GM18519 (cell line): ENCODE results near the gene FAIM2.
A peak's percentile ranks its signal among the peaks of the same experiment; 100 is the strongest.

Experiments used
- ATAC-seq: cut with Tn5 transposase; IDR thresholded peaks from one replicate; pipeline ENCODE4 v1.9.1; 2021; ENCODE audit warnings: mild to moderate bottlenecking, moderate library complexity; ENCODE audit not compliant: unreplicated experiment, low FRiP score

FAIM2 gene

DNA sequence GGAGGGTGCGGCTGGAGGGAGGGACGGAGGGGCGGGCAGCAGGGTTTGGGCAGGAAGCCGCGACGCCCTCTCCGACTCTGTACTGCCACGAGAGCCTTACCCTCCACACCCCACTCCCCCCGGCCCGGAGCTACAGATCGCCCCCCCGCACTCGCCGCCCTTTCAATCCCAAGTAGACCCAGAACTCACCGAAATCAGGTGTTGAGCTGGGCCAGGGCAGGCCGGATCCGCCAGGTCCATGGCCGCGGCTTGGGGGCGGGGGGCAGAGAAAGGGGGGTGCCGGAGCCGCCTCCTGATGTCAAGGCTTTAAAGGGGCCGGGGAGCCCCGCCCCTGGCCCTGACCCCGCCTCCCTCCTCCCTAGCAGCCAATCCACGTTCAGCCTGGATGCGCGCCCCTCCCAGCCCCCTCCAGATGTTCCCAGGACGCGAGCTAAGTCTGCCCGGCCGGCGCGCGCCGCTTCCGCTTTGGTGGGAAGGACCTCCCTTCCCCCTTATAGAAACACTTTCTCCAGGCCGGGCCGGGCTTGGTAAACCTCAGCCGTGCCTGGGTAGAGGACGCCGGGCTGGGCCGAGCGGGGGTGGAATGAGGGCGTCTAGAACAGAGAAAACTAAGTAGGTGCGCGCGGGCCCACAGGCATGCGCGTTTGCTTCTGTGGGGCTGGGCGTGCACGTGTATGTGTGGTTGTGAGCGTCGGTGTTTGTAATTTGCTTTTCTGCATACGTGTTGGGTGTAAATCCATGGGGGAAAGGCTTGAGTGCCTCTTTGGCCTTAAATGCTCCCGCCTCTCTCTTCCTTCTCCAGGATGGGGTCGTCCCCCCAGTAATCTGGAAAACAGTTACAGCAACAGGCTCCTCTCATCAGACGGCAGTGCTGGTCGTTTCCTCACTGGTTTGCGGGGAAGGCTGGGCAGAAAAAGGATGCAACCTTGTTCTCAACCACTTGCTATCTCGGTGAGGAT is 75.3 kb downstream of the FAIM2 start, which contains the start of gene NCKAP5L:
Gene NCKAP5L, minus strand, starts transcription at position 281 of the 959 bp plus-strand sequence. CDS start 24,369 bp downstream, outside the sequence.
- ATAC-seq, result peak; percentile 67

GRCh38 chr12:49827401-49828099 is 76.2 kb downstream of the FAIM2 start:
- no peak for ATAC-seq

- ATAC-seq, result no peak
These were observed 76.7 kb downstream of the FAIM2 start for GRCh38 chr12:49827051-49827400.

GRCh38 chr12:49825971-49826421 is 77.7 kb downstream of the FAIM2 start:
- no peak for ATAC-seq

GRCh38 chr12:49825360-49825970 is 78.2 kb downstream of the FAIM2 start:
- ATAC-seq, result no peak

GRCh38 chr12:49824895-49825294 is 78.8 kb downstream of the FAIM2 start:
- no peak for ATAC-seq

DNA sequence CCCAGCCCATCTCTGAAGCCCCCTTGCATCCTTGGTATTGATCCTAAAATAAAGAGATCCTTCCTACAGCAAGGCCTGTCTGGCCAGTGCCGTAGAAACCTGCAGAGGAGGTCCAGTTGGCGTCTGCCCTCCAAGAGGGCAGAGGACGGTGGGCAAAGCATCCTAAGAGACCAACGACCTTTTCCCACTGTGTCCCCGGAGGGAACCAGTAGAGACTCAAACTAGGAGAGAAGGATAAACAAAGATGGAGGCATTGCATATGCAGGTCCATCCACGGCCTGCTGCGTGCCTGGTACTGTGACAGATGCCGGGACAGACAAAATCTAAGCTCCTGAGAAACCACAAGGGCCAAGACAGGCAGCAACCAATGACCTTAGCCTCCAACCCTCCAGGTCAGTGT is 79.3 kb downstream of the FAIM2 start:
- ATAC-seq, result no peak

- no peak for ATAC-seq
These were observed 79.7 kb downstream of the FAIM2 start for GRCh38 chr12:49823951-49824350.

- ATAC-seq, result no peak
These were observed 80.3 kb downstream of the FAIM2 start for GRCh38 chr12:49823350-49823749.

GRCh38 chr12:49821373-49822287 is 82.1 kb downstream of the FAIM2 start:
- no peak for ATAC-seq

GRCh38 chr12:49819786-49820185 is 83.9 kb downstream of the FAIM2 start:
- ATAC-seq, result no peak

- no peak for ATAC-seq
These were observed 85.3 kb downstream of the FAIM2 start for GRCh38 chr12:49818241-49818895.
